ENCODE results near the gene COCH.

COCH gene

GRCh38 chr14:30872602-30873001 is 1.8 kb upstream of the COCH start:
- no peak overlapping the region for H3K23ac ChIP-seq (ENCODE audit: low read length)
- no peak overlapping the region for H3K27ac ChIP-seq (ENCODE audit: low read depth, low read length)
- no peak overlapping the region for H2BK5ac ChIP-seq (ENCODE audit: low read length)
- H3K18ac ChIP-seq (ENCODE audit: low read length), result no peak overlapping the region
- no peak overlapping the region for H3K9ac ChIP-seq (ENCODE audit: low read length)
- H2AK5ac ChIP-seq (ENCODE audit: low read length), result no peak overlapping the region
- no peak overlapping the region for H2BK15ac ChIP-seq (replicated peaks; ENCODE audit: low read depth)
- no peaks in the 10 kb centered on the region for H3K27me3 ChIP-seq (ENCODE audit: insufficient read depth, low read length, poor library complexity)
- no peak overlapping the region for H3K4me3 ChIP-seq (ENCODE audit: low read length)
- no peak overlapping the region for H4K5ac ChIP-seq (ENCODE audit: low read length)
- H3K79me1 ChIP-seq (ENCODE audit: low read length), result no peaks in the 10 kb centered on the region
- no peak overlapping the region for H2BK120ac ChIP-seq (ENCODE audit: low read depth, low read length)
- no peak overlapping the region for H3K56ac ChIP-seq (ENCODE audit: low read length)
- WGBS (ENCODE audit: extremely low coverage, insufficient coverage, low lambda C conversion rate), result no CpG with 5 or more reads among the region's 1 CpG
- H3K4me2 ChIP-seq (ENCODE audit: low read length), result no peak overlapping the region
- peaks cover 6% of the 10 kb centered on the region for H3K79me2 ChIP-seq (ENCODE audit: control insufficient read depth, insufficient read depth, low read length)
- DNase-seq, result peak; percentile 58
- no peak overlapping the region for H3K4ac ChIP-seq (ENCODE audit: low read depth, low read length)
- no peaks in the 10 kb centered on the region for H3K36me3 ChIP-seq (ENCODE audit: control insufficient read depth, insufficient read depth, low read length)
- no peak overlapping the region for H4K8ac ChIP-seq (ENCODE audit: low read depth, low read length)
- peaks cover 6% of the 10 kb centered on the region for H3K4me1 ChIP-seq (ENCODE audit: control insufficient read depth, low read depth, low read length)

- Histone ChIP-seq H3K18ac (ENCODE audit: low read length) (peak overlapping the region; percentile 85), H3K27ac (ENCODE audit: low read depth, low read length) (no peak overlapping the region), H2AK5ac (ENCODE audit: low read length) (no peak overlapping the region), H3K79me2 (ENCODE audit: control insufficient read depth, insufficient read depth, low read length) (peaks cover 6% of the 10 kb centered on the region), H3K56ac (ENCODE audit: low read length) (peak overlapping the region; percentile 34), H3K23ac (ENCODE audit: low read length) (peak overlapping the region; percentile 33), H2BK5ac (ENCODE audit: low read length) (no peak overlapping the region), H3K4ac (ENCODE audit: low read depth, low read length) (peak overlapping the region; percentile 93), H3K79me1 (ENCODE audit: low read length) (no peaks in the 10 kb centered on the region), H4K5ac (ENCODE audit: low read length) (no peak overlapping the region), H4K8ac (ENCODE audit: low read depth, low read length) (no peak overlapping the region), H2BK15ac (replicated peaks; ENCODE audit: low read depth) (no peak overlapping the region), H2BK120ac (ENCODE audit: low read depth, low read length) (no peak overlapping the region), H3K4me1 (ENCODE audit: control insufficient read depth, low read depth, low read length) (peaks cover 6% of the 10 kb centered on the region), H3K4me2 (ENCODE audit: low read length) (peak overlapping the region; percentile 82), H3K36me3 (ENCODE audit: control insufficient read depth, insufficient read depth, low read length) (no peaks in the 10 kb centered on the region), H3K9ac (ENCODE audit: low read length) (peak overlapping the region; percentile 85), H3K27me3 (ENCODE audit: insufficient read depth, low read length, poor library complexity) (no peaks in the 10 kb centered on the region), H3K4me3 (ENCODE audit: low read length) (no peak overlapping the region)
- DNase-seq, result no peak
- WGBS (ENCODE audit: extremely low coverage, insufficient coverage, low lambda C conversion rate), result no CpG with 5 or more reads among the region's 20 CpGs
These were observed 845 bp upstream of the COCH start for GRCh38 chr14:30873308-30874119.

- H3K4me2 ChIP-seq (ENCODE audit: low read length), result peak overlapping the region; percentile 82
- H3K27me3 ChIP-seq (ENCODE audit: insufficient read depth, low read length, poor library complexity), result no peaks in the 10 kb centered on the region
- H3K56ac ChIP-seq (ENCODE audit: low read length), result peak overlapping the region; percentile 34
- peaks cover 6% of the 10 kb centered on the region for H3K79me2 ChIP-seq (ENCODE audit: control insufficient read depth, insufficient read depth, low read length)
- no peaks in the 10 kb centered on the region for H3K79me1 ChIP-seq (ENCODE audit: low read length)
- H4K5ac ChIP-seq (ENCODE audit: low read length), result no peak overlapping the region
- peak overlapping the region; percentile 11 for H2BK5ac ChIP-seq (ENCODE audit: low read length)
- peak overlapping the region; percentile 85 for H3K9ac ChIP-seq (ENCODE audit: low read length)
- no peak overlapping the region for H2BK15ac ChIP-seq (replicated peaks; ENCODE audit: low read depth)
- H2BK120ac ChIP-seq (ENCODE audit: low read depth, low read length), result no peak overlapping the region
- no peak overlapping the region for H4K8ac ChIP-seq (ENCODE audit: low read depth, low read length)
- H3K27ac ChIP-seq (ENCODE audit: low read depth, low read length), result no peak overlapping the region
- H2AK5ac ChIP-seq (ENCODE audit: low read length), result no peak overlapping the region
- peak overlapping the region; percentile 59 for H3K23ac ChIP-seq (ENCODE audit: low read length)
- peak overlapping the region; percentile 61 for H3K4ac ChIP-seq (ENCODE audit: low read depth, low read length)
- peak overlapping the region; percentile 69 for H3K18ac ChIP-seq (ENCODE audit: low read length)
- DNase-seq, result peak; percentile 53
- WGBS (ENCODE audit: extremely low coverage, insufficient coverage, low lambda C conversion rate), result no CpG with 5 or more reads among the region's 48 CpGs
- peak overlapping the region; percentile 48 for H3K4me3 ChIP-seq (ENCODE audit: low read length)
- peaks cover 6% of the 10 kb centered on the region for H3K4me1 ChIP-seq (ENCODE audit: control insufficient read depth, low read depth, low read length)
- H3K36me3 ChIP-seq (ENCODE audit: control insufficient read depth, insufficient read depth, low read length), result peaks cover 2% of the 10 kb centered on the region
These were observed 834 bp downstream of the COCH start for GRCh38 chr14:30874999-30875787.

GRCh38 chr14:30875788-30876053 is 1.4 kb downstream of the COCH start:
- H3K4ac ChIP-seq (ENCODE audit: low read depth, low read length), result no peak overlapping the region
- H3K4me2 ChIP-seq (ENCODE audit: low read length), result peak overlapping the region; percentile 82
- no peaks in the 10 kb centered on the region for H3K27me3 ChIP-seq (ENCODE audit: insufficient read depth, low read length, poor library complexity)
- H3K4me1 ChIP-seq (ENCODE audit: control insufficient read depth, low read depth, low read length), result peaks cover 6% of the 10 kb centered on the region
- no peak overlapping the region for H2AK5ac ChIP-seq (ENCODE audit: low read length)
- H3K79me1 ChIP-seq (ENCODE audit: low read length), result no peaks in the 10 kb centered on the region
- H4K5ac ChIP-seq (ENCODE audit: low read length), result no peak overlapping the region
- peaks cover 2% of the 10 kb centered on the region for H3K36me3 ChIP-seq (ENCODE audit: control insufficient read depth, insufficient read depth, low read length)
- peak overlapping the region; percentile 34 for H3K56ac ChIP-seq (ENCODE audit: low read length)
- H3K23ac ChIP-seq (ENCODE audit: low read length), result no peak overlapping the region
- WGBS (ENCODE audit: extremely low coverage, insufficient coverage, low lambda C conversion rate), result no CpG with 5 or more reads among the region's 9 CpGs
- H3K18ac ChIP-seq (ENCODE audit: low read length), result no peak overlapping the region
- H3K9ac ChIP-seq (ENCODE audit: low read length), result peak overlapping the region; percentile 85
- peak overlapping the region; percentile 48 for H3K4me3 ChIP-seq (ENCODE audit: low read length)
- peaks cover 6% of the 10 kb centered on the region for H3K79me2 ChIP-seq (ENCODE audit: control insufficient read depth, insufficient read depth, low read length)
- H2BK5ac ChIP-seq (ENCODE audit: low read length), result no peak overlapping the region
- no peak overlapping the region for H2BK15ac ChIP-seq (replicated peaks; ENCODE audit: low read depth)
- no peak overlapping the region for H2BK120ac ChIP-seq (ENCODE audit: low read depth, low read length)
- DNase-seq, result no peak
- H4K8ac ChIP-seq (ENCODE audit: low read depth, low read length), result no peak overlapping the region
- no peak overlapping the region for H3K27ac ChIP-seq (ENCODE audit: low read depth, low read length)

- H4K8ac ChIP-seq (ENCODE audit: low read depth, low read length), result no peak overlapping the region
- H3K36me3 ChIP-seq (ENCODE audit: control insufficient read depth, insufficient read depth, low read length), result peaks cover 2% of the 10 kb centered on the region
- no peak overlapping the region for H3K4ac ChIP-seq (ENCODE audit: low read depth, low read length)
- no peak overlapping the region for H2BK5ac ChIP-seq (ENCODE audit: low read length)
- H3K79me2 ChIP-seq (ENCODE audit: control insufficient read depth, insufficient read depth, low read length), result peaks cover 6% of the 10 kb centered on the region
- no peak for DNase-seq
- H3K9ac ChIP-seq (ENCODE audit: low read length), result no peak overlapping the region
- H2AK5ac ChIP-seq (ENCODE audit: low read length), result no peak overlapping the region
- no CpG with 5 or more reads among the region's 4 CpGs for WGBS (ENCODE audit: extremely low coverage, insufficient coverage, low lambda C conversion rate)
- peaks cover 6% of the 10 kb centered on the region for H3K4me1 ChIP-seq (ENCODE audit: control insufficient read depth, low read depth, low read length)
- H3K18ac ChIP-seq (ENCODE audit: low read length), result no peak overlapping the region
- no peak overlapping the region for H3K27ac ChIP-seq (ENCODE audit: low read depth, low read length)
- no peaks in the 10 kb centered on the region for H3K79me1 ChIP-seq (ENCODE audit: low read length)
- H2BK15ac ChIP-seq (replicated peaks; ENCODE audit: low read depth), result no peak overlapping the region
- H3K56ac ChIP-seq (ENCODE audit: low read length), result no peak overlapping the region
- H3K27me3 ChIP-seq (ENCODE audit: insufficient read depth, low read length, poor library complexity), result no peaks in the 10 kb centered on the region
- no peak overlapping the region for H3K4me3 ChIP-seq (ENCODE audit: low read length)
- no peak overlapping the region for H3K23ac ChIP-seq (ENCODE audit: low read length)
- H3K4me2 ChIP-seq (ENCODE audit: low read length), result no peak overlapping the region
- no peak overlapping the region for H2BK120ac ChIP-seq (ENCODE audit: low read depth, low read length)
- H4K5ac ChIP-seq (ENCODE audit: low read length), result no peak overlapping the region
These were observed 2.3 kb downstream of the COCH start for GRCh38 chr14:30876692-30877091.

All from mesendoderm (in vitro differentiated cells).